Dermis microvascular lymphatic vessel endothelial cell (primary cell): ENCODE results near the gene PSAPL1. TPM values are rescaled to one million over a fixed set of nuclear protein-coding genes. Genes with fewer than 3 reads are reported as not detected.

ENCODE experiments used
- DNase-seq, 2 donors: peaks; one replicate each; pipeline versions ENCODE4 v3.0.0 to v3.0.0-alpha.2; 2010; ENCODE audit warnings: low read depth in 2 of 2
- total RNA-seq: library from RNA; depleted of rRNA; stranded (reverse); fragments of >200 nt; gene quantifications from 2 replicates; pipeline ENCODE4 v1.2.1, GENCODE V29; 2014

PSAPL1 gene
- total RNA-seq, 1 donor from 2014 or later, result not detected

GRCh38 chr4:7383266-7383665 lies 51.5 kb downstream of the PSAPL1 start:
- DNase-seq, result no peak

DNA sequence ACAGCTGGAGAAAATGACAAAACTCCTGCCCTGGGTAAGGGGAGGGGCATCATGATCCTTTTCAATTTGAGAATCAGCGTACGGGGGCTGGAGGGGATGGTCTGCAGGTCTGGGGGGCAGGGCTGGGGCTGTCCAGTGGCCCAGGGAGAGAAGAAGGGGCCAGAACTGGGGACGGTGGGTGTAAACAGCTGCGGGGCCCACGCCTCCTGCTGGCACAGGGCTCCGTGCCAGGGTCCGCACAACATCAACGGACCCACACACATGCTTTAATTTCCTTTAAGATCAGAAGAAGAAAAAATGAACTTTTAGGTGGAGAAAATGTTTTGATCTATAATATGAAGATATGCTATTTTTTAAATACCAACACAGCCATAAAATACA lies 52.1 kb downstream of the PSAPL1 start:
- no peak for DNase-seq

DNA sequence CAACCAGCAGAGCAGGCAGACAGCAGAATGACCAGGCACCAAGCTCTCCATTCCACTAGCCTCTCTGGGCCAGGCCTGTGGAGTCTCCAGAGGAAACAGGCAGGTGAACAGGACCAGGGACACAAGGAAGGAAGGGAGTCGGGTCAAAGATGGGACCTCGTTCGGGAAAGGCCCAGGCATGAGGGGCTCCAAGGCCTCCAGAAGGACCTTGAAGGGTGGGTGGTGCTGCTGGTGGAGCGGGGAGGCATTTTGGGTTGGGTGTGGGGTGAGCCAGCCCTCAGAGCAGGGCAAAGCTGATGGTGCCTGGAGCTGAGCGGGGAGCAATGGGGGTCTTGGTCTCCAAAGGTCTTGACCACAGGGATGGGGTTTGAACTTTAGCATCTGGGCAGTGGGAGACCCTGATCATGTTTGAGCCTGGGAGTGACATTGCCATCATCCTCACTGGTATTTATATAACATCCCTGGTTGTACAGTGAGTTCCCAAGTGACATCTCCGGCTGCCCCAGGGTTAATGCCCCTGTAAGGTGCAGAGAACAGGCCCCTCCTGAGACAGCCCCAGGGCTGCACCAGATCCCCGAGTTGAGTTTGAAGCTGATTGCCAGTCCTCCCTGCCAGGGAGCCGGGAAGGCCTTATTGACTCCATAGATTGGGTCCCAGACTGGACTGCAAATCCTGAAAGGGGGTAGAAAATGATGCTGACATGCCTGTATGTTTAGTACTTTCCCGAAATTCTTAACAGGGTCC lies 52.7 kb downstream of the PSAPL1 start:
- no peak for DNase-seq

GRCh38 chr4:7381221-7381889 lies 53.4 kb downstream of the PSAPL1 start:
- DNase-seq, result no peak

Other genes starting within 250 kb of the PSAPL1 start
- under 0.01 TPM in 2 replicates for gene SORCS2, start 242.4 kb downstream of the PSAPL1 start, total RNA-seq